Coronary artery (tissue), 2 donors: Measurements from ENCODE around the gene APBA3.
"Not testable (repeated sequence)": the region's sequence is repeated elsewhere in the genome, so short reads cannot be mapped to it uniquely, and the experiment has no call there.

Experiments used
- DNase-seq: peaks from one replicate; pipeline ENCODE4 v3.0.0-alpha.2; 2017; ENCODE audit warnings: low spot score
- H3K27ac ChIP-seq, 2 donors: fragments of 200-600 bp; sonication (generic); one replicate each; pipeline ENCODE4 v1.5.1; 2016 to 2019
- H3K4me3 ChIP-seq: fragments of 200-600 bp; sonication (generic); 2 replicates; pipeline ENCODE4 v1.5.1; 2016; ENCODE audit warnings: mild to moderate bottlenecking, moderate library complexity
- CTCF ChIP-seq: fragments of 200-600 bp; sonication (generic); IDR thresholded peaks from one replicate; pipeline ENCODE4 v1.5.1; 2019; ENCODE audit warnings: antibody characterized with exemption

The APBA3 gene

GRCh38 chr19:3769494-3769893 is 8.0 kb upstream of the APBA3 start:
- no peak overlapping the region for H3K27ac ChIP-seq
- no peak for TF ChIP-seq CTCF

GRCh38 chr19:3768748-3769099 is 7.2 kb upstream of the APBA3 start:
- Histone ChIP-seq H3K4me3 (no peak overlapping the region), H3K27ac (no peak overlapping the region)
- DNase-seq, result no peak
- TF ChIP-seq CTCF, result no peak

More at GRCh38 chr19:3769494-3769893, 8.0 kb upstream of the APBA3 start:
- H3K4me3 ChIP-seq, result no peak overlapping the region
- DNase-seq, result no peak

GRCh38 chr19:3768015-3768747 is 6.7 kb upstream of the APBA3 start:
- no peak for TF ChIP-seq CTCF
- H3K27ac ChIP-seq, result no peak overlapping the region
- no peak overlapping the region for H3K4me3 ChIP-seq
- DNase-seq, result no peak

- Histone ChIP-seq H3K27ac (no peak overlapping the region), H3K4me3 (no peak overlapping the region)
- DNase-seq, result no peak
- TF ChIP-seq CTCF, result no peak
Measured at GRCh38 chr19:3767050-3767449, 5.6 kb upstream of the APBA3 start.

GRCh38 chr19:3766520-3766919 is 5.0 kb upstream of the APBA3 start:
- H3K4me3 ChIP-seq, result no peak overlapping the region
- H3K27ac ChIP-seq, result no peak overlapping the region
- DNase-seq, result no peak
- TF ChIP-seq CTCF, result no peak

- H3K27ac ChIP-seq, H3K4me3 ChIP-seq, DNase-seq: not testable (repeated sequence)
Measured at GRCh38 chr19:3765757-3766156, 4.3 kb upstream of the APBA3 start.

- Histone ChIP-seq H3K27ac (no peak overlapping the region), H3K4me3 (no peak overlapping the region)
- TF ChIP-seq CTCF, result no peak
- DNase-seq, result no peak
Measured at GRCh38 chr19:3765121-3765520, 3.6 kb upstream of the APBA3 start.
